GM21423 (cell line): ENCODE data around the gene LRFN3.
A peak's percentile ranks its signal among the peaks of the same experiment; 100 is the strongest.
"Not testable (repeated sequence)": the region's sequence is repeated elsewhere in the genome, so short reads cannot be mapped to it uniquely, and the experiment has no call there.

Experiments used
- ATAC-seq: cut with Tn5 transposase; IDR thresholded peaks from one replicate; pipeline ENCODE4 v1.9.1; 2021; ENCODE audit warnings: mild to moderate bottlenecking, moderate library complexity; ENCODE audit not compliant: unreplicated experiment

The LRFN3 gene

GRCh38 chr19:35905178-35905727 lies 30.9 kb upstream of the LRFN3 start:
- ATAC-seq = no peak

DNA sequence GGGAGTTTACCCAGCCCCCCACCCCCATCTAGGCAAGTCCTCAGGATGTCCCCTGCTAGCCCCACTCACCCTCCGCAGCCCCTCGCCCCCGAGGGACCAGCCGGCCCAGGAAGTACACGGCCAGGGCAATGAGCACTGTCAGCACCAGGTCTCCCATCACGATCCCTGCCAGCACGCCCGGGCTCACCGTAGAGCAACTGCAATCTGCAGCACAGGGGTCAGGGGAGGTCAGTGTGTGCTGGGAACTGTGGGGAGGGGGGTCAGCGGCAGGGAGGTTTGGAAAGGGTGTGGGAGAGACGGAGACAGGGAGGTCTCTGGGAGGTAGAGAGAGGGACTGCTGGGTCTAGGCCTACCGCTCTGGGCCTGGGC lies 28.8 kb upstream of the LRFN3 start:
- ATAC-seq = no peak

DNA sequence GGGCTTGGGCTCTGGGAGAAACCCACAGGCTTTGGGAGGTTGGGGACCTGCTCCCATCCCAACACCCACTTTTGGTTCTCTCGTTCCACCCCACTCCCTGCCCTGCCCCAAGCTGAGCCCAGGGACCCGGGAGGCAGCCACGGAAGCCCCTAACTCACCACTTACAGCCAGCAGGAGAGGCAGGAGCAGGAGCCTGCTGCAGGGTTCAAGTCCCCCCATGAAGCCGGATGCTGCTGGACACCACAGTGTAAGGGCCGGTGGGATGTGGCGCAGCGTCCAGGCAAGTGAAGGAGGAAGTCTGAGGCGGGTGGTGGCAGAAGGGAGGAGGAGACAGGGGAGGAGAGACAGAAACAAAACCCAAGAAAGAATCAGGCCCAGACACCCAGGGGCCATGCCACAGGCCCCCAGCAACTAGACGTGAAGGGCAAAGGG lies 28.1 kb upstream of the LRFN3 start, which contains the start of gene TYROBP:
Gene TYROBP, minus strand, starts transcription at position 286 of the 432 bp plus-strand sequence. Its CDS starts 67 bp downstream, at position 219.
- ATAC-seq = no peak

DNA sequence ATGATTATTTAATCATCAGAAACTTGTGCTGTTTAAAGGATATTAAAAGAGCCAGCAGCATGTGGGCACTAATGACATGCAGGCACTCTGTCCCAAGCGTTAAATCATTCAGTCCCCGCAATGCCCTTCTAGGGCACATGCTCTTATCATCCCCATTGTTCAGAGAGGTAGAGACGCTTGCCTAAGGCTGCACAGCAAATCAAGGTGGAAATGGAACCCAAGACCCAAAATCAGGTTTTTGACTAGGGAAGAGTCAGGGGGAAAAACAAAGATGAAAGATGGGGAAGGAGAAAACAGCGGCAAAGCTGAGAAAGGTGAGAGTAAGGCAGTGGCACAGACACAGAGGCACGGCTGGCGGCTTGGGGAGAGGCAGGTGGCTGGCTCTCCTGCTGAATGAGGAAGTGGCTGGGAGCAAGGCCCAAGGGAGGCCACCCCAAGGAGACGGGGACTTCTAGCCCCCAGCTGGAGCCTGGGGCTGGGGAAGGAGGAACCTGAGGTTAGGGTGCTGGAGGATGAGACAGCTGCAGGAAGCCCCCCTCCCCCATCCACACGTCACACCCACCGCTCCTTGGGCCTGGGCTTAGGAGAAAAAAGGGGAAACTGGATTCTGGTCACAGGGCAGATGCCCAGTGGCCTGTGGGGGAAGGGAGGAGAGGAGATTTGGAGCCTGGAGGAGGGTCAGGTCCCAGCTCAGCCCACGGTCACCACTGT lies 27.0 kb upstream of the LRFN3 start:
- peak; percentile 46 for ATAC-seq

DNA sequence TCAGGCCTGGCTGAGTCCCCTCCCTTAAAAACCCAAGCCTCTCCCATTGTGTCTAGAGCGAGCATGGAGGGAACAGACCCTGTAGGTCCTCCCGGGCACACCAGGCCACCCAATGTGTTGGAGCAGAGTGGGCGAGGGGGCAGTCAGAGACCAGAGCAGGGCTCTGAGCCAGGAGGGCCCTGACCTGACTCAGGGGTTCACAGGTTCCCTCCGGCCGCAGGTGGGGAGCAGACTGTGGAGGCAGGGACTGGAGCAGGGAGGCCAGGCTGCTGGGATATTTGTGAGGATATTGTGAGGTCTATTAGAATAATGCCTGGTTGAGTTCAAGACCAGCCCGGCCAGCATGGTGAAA lies 26.5 kb upstream of the LRFN3 start:
- ATAC-seq = no peak

DNA sequence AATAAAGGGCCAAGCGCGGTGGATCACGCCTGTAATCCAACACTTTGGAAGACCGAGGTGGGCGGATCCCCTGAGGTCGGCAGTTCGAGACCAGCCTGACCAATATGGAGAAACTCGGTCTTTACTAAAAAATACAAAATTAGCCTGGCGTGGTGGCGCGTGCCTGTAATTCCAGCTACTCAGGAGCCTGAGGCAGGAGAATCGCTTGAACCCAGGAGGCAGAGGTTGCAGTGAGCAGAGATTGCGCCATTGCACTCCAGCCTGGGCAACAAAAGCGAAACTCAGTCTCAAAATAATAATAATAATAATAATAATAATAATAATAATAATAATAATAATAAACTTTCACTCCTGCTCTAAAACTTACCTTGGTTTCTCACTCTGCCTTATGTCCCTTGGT lies 25.8 kb upstream of the LRFN3 start:
- not testable (repeated sequence) for ATAC-seq

DNA sequence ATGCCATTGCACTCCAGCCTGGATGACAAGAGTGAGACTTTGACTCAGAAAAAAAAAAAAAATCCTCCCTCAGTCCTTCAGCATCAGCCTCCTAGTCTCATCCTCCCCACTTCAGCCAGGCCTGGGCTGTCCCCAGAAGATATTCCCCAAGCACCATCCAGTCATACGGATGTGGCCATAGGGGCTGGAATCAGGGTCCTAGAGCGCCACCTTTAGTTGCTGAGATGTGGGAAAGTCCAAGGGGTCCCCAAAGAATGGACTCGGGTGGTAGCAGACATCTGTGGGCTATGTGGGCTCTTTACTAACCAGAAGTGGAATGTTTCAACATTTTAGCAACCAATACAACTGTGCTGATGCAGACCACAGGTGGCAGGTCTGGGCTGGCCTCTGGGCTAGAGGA lies 25.0 kb upstream of the LRFN3 start:
- no peak for ATAC-seq

DNA sequence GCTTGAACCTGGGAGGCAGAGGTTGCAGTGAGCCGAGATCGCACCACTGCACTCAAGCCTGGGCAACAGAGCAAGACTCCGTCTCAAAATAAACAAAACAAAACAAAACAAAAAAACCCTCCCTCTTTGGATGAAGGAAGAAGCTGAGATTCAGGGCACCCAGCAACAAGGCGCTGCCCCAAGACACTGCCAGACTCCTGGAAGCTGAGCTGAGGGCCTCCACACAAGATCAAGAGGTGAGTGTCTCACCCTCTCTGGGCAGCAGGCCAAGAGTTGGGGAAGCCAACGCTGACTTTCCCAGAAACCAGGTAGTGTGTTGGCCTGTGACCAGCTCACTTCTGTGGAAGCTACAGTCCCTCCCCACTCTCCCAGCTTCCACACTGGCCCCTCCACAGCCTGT lies 24.4 kb upstream of the LRFN3 start:
- no peak for ATAC-seq

DNA sequence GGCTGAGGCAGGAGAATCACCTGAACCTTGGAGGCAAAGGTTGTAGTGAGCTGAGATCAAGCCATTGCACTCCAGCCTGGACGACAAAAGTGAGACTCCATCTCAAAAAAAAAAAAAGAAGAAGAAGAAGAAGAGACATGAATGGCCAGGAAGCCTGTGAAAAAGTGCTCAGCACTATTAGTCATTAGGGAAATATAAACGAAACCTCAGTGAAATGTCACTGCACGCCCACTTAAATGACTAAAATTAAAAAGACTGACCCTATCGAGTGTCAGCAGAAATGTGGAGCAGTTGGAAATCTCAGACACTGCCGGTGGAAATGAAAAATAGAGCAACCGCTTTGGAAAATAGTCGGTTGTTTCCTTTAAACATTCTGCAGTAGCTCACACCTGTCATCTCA lies 22.6 kb upstream of the LRFN3 start:
- ATAC-seq = no peak

DNA sequence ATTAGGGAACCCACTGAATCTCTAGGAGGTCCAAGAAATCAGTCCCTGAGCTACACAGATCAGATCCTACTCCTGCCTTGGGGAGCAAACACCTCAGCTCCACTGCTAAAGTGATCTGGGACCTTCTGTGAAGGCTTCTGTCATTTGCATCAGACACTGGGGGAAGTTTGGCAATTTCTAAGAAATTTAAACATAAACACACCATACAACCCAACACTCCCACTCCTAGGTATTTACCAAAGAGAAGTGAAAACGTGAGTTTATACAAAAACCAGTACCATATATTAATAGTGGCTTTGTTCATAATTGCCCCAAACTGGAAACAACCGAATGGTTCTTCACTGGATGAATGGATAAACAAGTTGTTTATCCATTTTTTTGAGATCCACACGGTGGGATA lies 20.7 kb upstream of the LRFN3 start:
- no peak for ATAC-seq

- ATAC-seq = no peak
Measured at GRCh38 chr19:35919306-35919705, 16.9 kb upstream of the LRFN3 start.

DNA sequence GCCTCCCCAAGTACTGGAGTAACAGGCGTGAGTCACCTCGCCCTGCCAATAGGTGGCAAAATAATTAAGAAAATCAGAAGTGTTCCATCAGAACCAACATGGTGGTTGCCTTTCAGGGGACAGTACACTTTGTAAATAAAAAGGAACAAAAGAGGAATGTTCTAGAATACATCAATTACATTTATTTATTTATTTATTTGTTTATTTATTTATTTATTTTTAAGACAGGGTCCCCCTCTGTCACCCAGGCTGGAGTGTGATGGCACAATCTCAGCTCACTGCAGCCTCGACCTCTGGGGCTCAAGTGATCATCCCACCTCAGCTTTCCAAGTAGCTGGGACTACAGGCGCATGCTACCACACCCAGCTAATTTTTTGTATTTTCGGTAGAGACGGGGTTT lies 15.2 kb upstream of the LRFN3 start:
- ATAC-seq = no peak

DNA sequence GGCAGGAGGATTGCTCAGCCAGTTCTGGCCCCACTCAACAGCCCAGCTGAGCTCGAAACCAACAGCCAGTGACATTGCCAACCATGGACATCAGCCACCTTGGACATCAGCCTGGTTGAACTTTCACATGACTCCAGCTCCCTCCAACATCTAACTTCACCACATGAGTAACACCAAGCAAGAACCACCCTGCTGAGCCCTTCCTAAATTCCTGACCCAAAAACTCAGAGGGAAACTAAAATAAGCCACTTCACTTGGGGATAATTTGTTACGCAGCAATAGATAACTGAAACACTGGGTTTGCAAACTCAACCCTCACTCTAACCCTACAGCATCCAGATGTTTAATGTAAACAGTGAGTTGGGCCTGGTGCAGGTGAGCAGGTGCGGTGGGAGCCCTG lies 10.7 kb upstream of the LRFN3 start:
- ATAC-seq = no peak

GRCh38 chr19:35928507-35928906 lies 7.7 kb upstream of the LRFN3 start:
- ATAC-seq = no peak

GRCh38 chr19:35929876-35930275 lies 6.3 kb upstream of the LRFN3 start:
- ATAC-seq = no peak

DNA sequence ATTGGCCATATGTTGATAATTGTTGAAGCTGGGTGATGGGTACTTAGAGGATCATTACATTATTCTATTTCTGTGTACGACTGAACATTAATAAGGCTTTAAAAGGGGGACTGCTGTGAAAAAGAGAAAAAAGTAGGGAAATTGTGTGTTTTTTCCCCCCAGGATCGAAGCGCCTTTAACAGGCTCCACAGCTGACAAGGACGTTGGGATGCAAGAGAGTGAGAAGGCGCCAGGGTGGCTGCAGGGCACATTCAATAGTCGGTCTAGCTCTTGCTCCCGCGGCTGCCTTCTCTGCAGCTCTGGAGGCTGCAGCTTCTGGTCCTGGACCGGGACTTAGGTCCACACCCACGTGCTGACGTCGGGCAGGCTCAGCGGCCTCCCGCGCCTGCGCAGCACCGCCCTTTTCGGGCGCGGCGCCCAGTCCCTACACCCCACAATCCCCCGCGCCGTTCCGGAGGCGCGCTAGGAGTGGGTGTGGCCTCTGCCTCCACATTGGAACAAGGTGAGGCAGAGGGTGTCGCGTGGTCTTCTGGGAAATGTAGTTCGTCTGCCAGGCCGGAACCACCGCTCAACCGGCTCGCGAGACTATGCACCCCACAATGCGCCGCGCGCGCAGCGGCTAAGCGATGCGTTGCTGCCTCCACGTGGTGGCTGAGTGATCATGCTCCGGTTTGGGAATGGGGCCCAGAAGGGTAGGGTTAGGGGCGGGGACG lies 4.9 kb upstream of the LRFN3 start:
- peak; percentile 92 for ATAC-seq

DNA sequence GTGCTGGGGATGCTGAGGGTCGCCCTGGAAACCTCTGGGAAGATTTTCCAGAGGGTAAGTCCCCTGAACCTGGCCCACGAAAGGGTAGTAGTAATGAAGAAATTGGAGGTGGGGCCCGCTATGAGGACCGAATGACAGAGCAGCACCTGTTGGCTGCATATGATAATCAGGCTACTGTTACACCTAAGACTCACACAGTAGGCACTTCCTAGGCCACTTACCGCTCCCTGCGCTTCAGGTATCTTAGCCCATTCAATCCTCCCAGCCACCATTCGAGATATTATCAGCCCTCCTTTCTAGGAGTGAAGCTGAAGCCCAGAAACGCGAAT lies 4.3 kb upstream of the LRFN3 start:
- ATAC-seq = no peak

DNA sequence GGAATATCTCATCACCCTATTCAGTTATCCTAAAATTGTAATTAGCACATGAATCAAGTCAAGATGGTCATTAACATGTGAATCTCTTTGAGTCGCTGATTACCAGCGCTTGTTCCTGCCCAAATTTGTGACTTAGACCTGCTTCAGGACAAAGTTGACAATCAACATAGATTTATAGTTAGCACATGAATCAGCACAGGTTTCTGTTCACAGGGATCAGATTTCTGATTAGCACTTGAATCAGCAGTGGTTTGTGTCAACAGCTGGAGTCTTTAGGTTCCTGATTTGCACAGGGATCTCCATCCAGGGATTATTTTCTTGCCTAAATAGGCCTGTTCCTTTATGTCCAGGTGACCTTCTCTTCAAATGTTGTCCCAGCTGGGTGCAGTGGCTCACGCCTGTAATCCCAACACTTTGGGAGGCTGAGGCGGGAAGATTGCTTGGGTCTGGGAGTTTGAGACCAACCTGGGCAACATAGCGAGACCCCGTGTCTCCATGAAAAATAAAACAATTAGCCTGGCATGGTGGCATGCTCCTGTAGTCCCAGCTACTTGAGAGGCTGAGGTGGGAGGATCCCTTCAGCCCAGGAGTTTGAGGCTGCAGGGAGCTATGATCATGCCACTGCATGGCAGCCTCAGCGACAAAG lies 3.8 kb upstream of the LRFN3 start:
- ATAC-seq = no peak

GRCh38 chr19:35936738-35937268 lies 629 bp downstream of the LRFN3 start:
- ATAC-seq = no peak

DNA sequence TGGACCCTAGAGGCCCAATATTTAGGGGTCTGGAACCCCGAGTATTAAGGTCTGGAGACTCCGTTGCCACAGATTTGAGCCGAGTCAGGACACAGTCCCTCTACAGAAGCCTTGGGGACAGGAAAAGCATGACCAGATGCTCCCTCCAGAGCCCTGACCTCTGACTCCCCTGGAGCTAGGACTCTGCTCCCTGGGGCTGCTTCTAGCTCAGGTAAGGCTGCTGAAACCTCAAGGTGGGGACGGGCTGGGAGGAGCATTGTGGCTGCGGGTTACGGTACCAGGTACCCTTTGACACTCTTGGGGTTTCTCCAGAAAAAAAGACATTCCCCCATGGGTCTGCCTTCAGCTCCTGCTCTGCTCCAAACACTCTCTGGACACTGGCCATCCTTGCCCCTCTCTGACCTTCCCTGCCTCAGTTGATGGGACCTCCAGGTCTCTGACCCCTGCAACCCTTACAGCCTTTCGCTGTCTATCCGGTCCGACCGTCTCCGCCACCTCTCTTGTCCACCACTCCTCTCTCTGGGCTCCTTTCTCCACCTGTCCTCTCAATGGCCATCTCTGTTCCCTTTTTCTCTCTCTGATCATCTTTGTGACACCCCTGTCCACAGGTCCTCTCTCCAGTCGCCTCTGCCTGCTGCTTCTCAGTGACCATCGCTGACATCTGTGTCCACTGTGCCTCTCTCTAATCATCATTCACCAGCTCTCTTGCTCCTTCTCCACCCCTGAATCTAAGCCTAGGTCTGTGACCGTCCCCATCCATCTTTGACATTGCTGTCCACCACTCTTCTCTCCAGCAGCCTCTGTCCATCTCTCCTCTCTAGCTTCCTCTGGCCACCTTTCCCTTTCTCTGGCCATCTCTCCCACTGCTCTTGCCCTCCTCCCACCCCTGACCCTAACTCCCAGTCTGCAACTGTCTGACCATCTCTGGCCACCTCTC lies 1.4 kb downstream of the LRFN3 start:
- no peak for ATAC-seq
